HepG2 (cell line): ENCODE results near the gene SCUBE1. TPM values are rescaled to one million over a fixed set of nuclear protein-coding genes. Genes with fewer than 3 reads are reported as not detected.

Source experiments
- BHLHE40 ChIP-seq: IDR thresholded peaks from 2 replicates; pipeline ENCODE4 v1.6.1; 2011; ENCODE audit warnings: low read length, improper control_type of control experiment
- FOXA1 ChIP-seq, 2 experiments: fragments of 450-650 bp in 1 of 2; sonication (generic) in 1 of 2; formaldehyde crosslinking in 1 of 2; IDR thresholded peaks; 2 replicates each; pipeline versions ENCODE4 v1.4.0 to v1.6.1; 2016 to 2020; ENCODE audit warnings: missing genetic modification reagents in 1 of 2
- HOXA3 ChIP-seq: sonication (generic); formaldehyde crosslinking; IDR thresholded peaks from 2 replicates; pipeline ENCODE4 v1.5.0; 2020; ENCODE audit warnings: missing genetic modification reagents
- KDM2A ChIP-seq: sonication (generic); formaldehyde crosslinking; IDR thresholded peaks from 2 replicates; pipeline ENCODE4 v1.4.0; 2020; ENCODE audit warnings: low read depth, missing genetic modification reagents, borderline replicate concordance
- KLF16 ChIP-seq, 2 experiments: sonication (generic) in 1 of 2; formaldehyde crosslinking in 1 of 2; IDR thresholded peaks; 2 replicates each; pipeline versions ENCODE4 v1.6.1 to v1.8.0; 2016 to 2023; ENCODE audit warnings: missing genetic modification reagents in 2 of 2, missing compliant biosample characterization in 1 of 2
- NRL ChIP-seq: sonication (generic); formaldehyde crosslinking; IDR thresholded peaks from 2 replicates; pipeline ENCODE4 v1.5.0; 2020; ENCODE audit warnings: missing genetic modification reagents, mild to moderate bottlenecking, moderate library complexity, borderline replicate concordance
- RAD21 ChIP-seq: fragments of 450-650 bp; formaldehyde crosslinking; IDR thresholded peaks from 2 replicates; pipeline ENCODE4 v1.5.0; 2020; ENCODE audit warnings: mild to moderate bottlenecking
- RXRA ChIP-seq: sonication (generic); formaldehyde crosslinking; IDR thresholded peaks from 2 replicates; pipeline ENCODE4 v1.5.1; 2020; ENCODE audit warnings: missing genetic modification reagents
- SALL1 ChIP-seq: sonication (generic); formaldehyde crosslinking; IDR thresholded peaks from 2 replicates; pipeline ENCODE4 v1.8.0; 2022; ENCODE audit warnings: mild to moderate bottlenecking, missing genetic modification reagents
- SOX6 ChIP-seq, 2 experiments: fragments of 450-650 bp in 1 of 2; sonication (generic) in 1 of 2; formaldehyde crosslinking in 1 of 2; IDR thresholded peaks; 2 replicates each; pipeline versions ENCODE4 v1.4.0 to v1.6.1; 2017 to 2020; ENCODE audit warnings: antibody characterized with exemption in 1 of 2, mild to moderate bottlenecking in 1 of 2, missing genetic modification reagents in 1 of 2
- TFE3 ChIP-seq: IDR thresholded peaks from 2 replicates; pipeline ENCODE4 v1.6.1; 2016
- XRCC5 ChIP-seq: fragments of 200-400 bp; formaldehyde crosslinking; optimal IDR thresholded peaks from 2 replicates; pipeline ENCODE3; 2017; ENCODE audit warnings: mild to moderate bottlenecking, low read length
- YY1 ChIP-seq: IDR thresholded peaks from 2 replicates; pipeline ENCODE4 v1.6.1; 2011; ENCODE audit warnings: low read length, low read depth, moderate library complexity, mild to moderate bottlenecking; ENCODE audit not compliant: insufficient read depth, insufficient replicate concordance
- ZNF20 ChIP-seq: sonication (generic); formaldehyde crosslinking; IDR thresholded peaks from 2 replicates; pipeline ENCODE4 v1.4.0; 2020; ENCODE audit warnings: mild to moderate bottlenecking, moderate library complexity, missing genetic modification reagents
- ZNF501 ChIP-seq: sonication (generic); formaldehyde crosslinking; IDR thresholded peaks from 2 replicates; pipeline ENCODE4 v1.5.1; 2020; ENCODE audit warnings: mild to moderate bottlenecking, moderate library complexity, missing genetic modification reagents
- ZNF768 ChIP-seq: sonication (generic); formaldehyde crosslinking; IDR thresholded peaks from 2 replicates; pipeline ENCODE4 v1.4.0; 2020; ENCODE audit warnings: missing genetic modification reagents
- polyA plus RNA-seq, 8 experiments: library from polyadenylated mRNA; depleted of rRNA in 3 of 8; stranded (reverse) in 7 of 8; unstranded in 1 of 8; fragments of >200 nt; fragmentation: Illumina TruSeq in 4 of 8; extraction: Trizol in 4 of 8; gene quantifications; 2 replicates each; pipeline versions ENCODE4 v1.2.1 to v1.2.3, GENCODE V29; 2011 to 2016; ENCODE audit warnings: low read depth in 4 of 8, missing spikeins in 1 of 8, mixed read lengths in 1 of 8; ENCODE audit not compliant: insufficient read depth in 1 of 8
- total RNA-seq, 5 experiments: library from RNA; depleted of rRNA; stranded (reverse); fragments of >200 nt; fragmentation: Illumina TruSeq; extraction: Trizol; gene quantifications; 2 replicates each; pipeline ENCODE4 v1.2.3, GENCODE V29; 2016; ENCODE audit warnings: low read depth in 1 of 5
- TF ChIP-seq, protein P1 (sequence below): sonication (generic); formaldehyde crosslinking; IDR thresholded peaks from 2 replicates; pipeline ENCODE4 v1.5.1; 2020; ENCODE audit warnings: mild to moderate bottlenecking, moderate library complexity, missing genetic modification reagents
- TF ChIP-seq, protein P2 (sequence below): sonication (generic); formaldehyde crosslinking; IDR thresholded peaks from 2 replicates; pipeline ENCODE4 v1.5.0; 2020; ENCODE audit warnings: mild to moderate bottlenecking, missing genetic modification reagents
- TF ChIP-seq, protein P3 (sequence below): sonication (generic); formaldehyde crosslinking; IDR thresholded peaks from 2 replicates; pipeline ENCODE4 v1.4.0; 2020; ENCODE audit warnings: mild to moderate bottlenecking, missing genetic modification reagents
- TF ChIP-seq, protein P4 (sequence below): sonication (generic); formaldehyde crosslinking; IDR thresholded peaks from 2 replicates; pipeline ENCODE4 v1.5.0; 2020; ENCODE audit warnings: mild to moderate bottlenecking, missing genetic modification reagents, moderate library complexity

Gene SCUBE1
- total and polyA plus RNA-seq, 2 of the 13 experiments (the other 11 are each of a cell fraction or from before 2014, with no cell fraction given): under 0.01 to 0.05 TPM

GRCh38 chr22:43385770-43386641, 42.8 kb upstream of the SCUBE1 start (continued):
- TF ChIP-seq ZNF20 (no peak), XRCC5 (peak; percentile 66), RXRA (CRISPR knock-in tag) (0 out of 2 replicates have a peak, but pooled peaks have one; percentile 30), YY1 (peak; percentile 30), KLF16 (CRISPR knock-in tag; IDR thresholded peaks at IDR 0.05) (0 out of 4 replicates have a peak, but pooled peaks of 1 of the 2 experiments have one; percentile 41), ZNF501 (CRISPR knock-in tag) (0 out of 2 replicates have a peak, but pooled peaks have one; percentile 43), TFE3 (no peak), BHLHE40 (0 out of 2 replicates have a peak, but pooled peaks have one; percentile 17), ZNF768 (CRISPR knock-in tag) (peak; percentile 31; the same call in 1 of the 2 replicates), NRL (peak; percentile 18; the same call in 1 of the 2 replicates), RAD21 (CRISPR knock-in tag) (peak; percentile 93), SALL1 (CRISPR knock-in tag) (peak; percentile 66), FOXA1 (IDR thresholded peaks at IDR 0.05) (no peak), FOXA1 (CRISPR knock-in tag; IDR thresholded peaks at IDR 0.05) (no peak), SOX6 (IDR thresholded peaks at IDR 0.05) (no peak), SOX6 (CRISPR knock-in tag; IDR thresholded peaks at IDR 0.05) (0 out of 2 replicates have a peak, but pooled peaks have one; percentile 17), KDM2A (CRISPR knock-in tag) (peak; percentile 69; the same call in 1 of the 2 replicates), HOXA3 (CRISPR knock-in tag) (0 out of 2 replicates have a peak, but pooled peaks have one; percentile 18)
- TF ChIP-seq, protein P1, sequence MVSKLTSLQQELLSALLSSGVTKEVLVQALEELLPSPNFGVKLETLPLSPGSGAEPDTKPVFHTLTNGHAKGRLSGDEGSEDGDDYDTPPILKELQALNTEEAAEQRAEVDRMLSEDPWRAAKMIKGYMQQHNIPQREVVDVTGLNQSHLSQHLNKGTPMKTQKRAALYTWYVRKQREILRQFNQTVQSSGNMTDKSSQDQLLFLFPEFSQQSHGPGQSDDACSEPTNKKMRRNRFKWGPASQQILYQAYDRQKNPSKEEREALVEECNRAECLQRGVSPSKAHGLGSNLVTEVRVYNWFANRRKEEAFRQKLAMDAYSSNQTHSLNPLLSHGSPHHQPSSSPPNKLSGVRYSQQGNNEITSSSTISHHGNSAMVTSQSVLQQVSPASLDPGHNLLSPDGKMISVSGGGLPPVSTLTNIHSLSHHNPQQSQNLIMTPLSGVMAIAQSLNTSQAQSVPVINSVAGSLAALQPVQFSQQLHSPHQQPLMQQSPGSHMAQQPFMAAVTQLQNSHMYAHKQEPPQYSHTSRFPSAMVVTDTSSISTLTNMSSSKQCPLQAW: 0 out of 2 replicates have a peak, but pooled peaks have one; percentile 26
- TF ChIP-seq, protein P2, sequence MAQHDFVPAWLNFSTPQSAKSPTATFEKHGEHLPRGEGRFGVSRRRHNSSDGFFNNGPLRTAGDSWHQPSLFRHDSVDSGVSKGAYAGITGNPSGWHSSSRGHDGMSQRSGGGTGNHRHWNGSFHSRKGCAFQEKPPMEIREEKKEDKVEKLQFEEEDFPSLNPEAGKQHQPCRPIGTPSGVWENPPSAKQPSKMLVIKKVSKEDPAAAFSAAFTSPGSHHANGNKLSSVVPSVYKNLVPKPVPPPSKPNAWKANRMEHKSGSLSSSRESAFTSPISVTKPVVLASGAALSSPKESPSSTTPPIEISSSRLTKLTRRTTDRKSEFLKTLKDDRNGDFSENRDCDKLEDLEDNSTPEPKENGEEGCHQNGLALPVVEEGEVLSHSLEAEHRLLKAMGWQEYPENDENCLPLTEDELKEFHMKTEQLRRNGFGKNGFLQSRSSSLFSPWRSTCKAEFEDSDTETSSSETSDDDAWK (CRISPR knock-in tag): no peak
- TF ChIP-seq, protein P3, sequence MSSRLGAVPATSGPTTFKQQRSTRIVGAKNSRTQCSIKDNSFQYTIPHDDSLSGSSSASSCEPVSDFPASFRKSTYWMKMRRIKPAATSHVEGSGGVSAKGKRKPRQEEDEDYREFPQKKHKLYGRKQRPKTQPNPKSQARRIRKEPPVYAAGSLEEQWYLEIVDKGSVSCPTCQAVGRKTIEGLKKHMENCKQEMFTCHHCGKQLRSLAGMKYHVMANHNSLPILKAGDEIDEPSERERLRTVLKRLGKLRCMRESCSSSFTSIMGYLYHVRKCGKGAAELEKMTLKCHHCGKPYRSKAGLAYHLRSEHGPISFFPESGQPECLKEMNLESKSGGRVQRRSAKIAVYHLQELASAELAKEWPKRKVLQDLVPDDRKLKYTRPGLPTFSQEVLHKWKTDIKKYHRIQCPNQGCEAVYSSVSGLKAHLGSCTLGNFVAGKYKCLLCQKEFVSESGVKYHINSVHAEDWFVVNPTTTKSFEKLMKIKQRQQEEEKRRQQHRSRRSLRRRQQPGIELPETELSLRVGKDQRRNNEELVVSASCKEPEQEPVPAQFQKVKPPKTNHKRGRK (CRISPR knock-in tag): peak; percentile 96; the same call in 1 of the 2 replicates
- TF ChIP-seq, protein P4, sequence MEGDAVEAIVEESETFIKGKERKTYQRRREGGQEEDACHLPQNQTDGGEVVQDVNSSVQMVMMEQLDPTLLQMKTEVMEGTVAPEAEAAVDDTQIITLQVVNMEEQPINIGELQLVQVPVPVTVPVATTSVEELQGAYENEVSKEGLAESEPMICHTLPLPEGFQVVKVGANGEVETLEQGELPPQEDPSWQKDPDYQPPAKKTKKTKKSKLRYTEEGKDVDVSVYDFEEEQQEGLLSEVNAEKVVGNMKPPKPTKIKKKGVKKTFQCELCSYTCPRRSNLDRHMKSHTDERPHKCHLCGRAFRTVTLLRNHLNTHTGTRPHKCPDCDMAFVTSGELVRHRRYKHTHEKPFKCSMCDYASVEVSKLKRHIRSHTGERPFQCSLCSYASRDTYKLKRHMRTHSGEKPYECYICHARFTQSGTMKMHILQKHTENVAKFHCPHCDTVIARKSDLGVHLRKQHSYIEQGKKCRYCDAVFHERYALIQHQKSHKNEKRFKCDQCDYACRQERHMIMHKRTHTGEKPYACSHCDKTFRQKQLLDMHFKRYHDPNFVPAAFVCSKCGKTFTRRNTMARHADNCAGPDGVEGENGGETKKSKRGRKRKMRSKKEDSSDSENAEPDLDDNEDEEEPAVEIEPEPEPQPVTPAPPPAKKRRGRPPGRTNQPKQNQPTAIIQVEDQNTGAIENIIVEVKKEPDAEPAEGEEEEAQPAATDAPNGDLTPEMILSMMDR (CRISPR knock-in tag): peak; percentile 97
